Measurements from ENCODE around the gene C10orf71. TPM values are rescaled to one million over a fixed set of nuclear protein-coding genes. Genes with fewer than 3 reads are reported as not detected.

C10orf71 gene
- total RNA-seq, 1 donor from 2014 or later = 1.8 TPM

DNA sequence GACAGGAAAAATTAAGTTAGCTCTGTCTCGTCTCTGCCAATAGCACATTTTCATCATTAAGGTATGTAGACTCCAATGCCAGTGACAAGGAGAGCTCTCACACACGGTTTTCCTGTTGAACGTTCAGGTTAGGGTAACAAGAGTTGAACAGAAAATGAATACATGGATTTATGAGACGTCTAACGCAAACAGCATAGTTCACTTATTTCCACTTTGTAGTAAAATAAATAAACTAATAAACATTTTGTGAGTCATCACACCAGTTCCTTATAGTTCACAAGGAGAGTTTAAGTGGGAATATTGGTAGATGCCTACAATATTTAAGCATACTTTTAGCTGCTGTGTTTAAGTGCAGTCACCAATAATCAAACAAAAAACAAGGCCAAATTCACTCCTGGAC, 75.8 kb downstream of the C10orf71 start:
- DNase-seq (ENCODE audit: low read depth) = no peak

DNA sequence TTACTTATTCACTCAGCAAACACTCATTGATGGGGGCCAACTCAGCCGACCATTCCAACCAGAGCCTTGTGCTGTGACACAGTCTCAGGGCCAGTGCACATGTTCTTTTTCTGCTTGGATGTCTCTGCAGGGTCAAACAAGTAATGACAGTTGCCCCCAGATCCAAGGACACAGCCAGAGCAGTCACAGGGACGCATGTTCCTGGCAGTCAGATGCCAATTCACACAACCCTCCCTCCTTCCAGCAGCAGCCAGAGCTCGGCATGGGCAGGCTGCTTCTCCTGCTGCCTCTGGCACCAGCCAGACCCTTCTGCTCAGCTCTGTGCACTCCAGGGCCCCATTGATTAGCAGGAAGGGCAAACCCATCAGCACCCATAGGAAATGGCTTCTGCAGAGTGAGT, 76.6 kb downstream of the C10orf71 start:
- DNase-seq (ENCODE audit: low read depth) = no peak

Other genes with a start within 250 kb of the C10orf71 start
- 21.5 and 25.2 TPM in 2 replicates for gene VSTM4, start 183.6 kb upstream of the C10orf71 start, total RNA-seq
- not detected in 2 replicates for gene FAM170B, start 165.1 kb upstream of the C10orf71 start, total RNA-seq
- gene TMEM273, start 110.8 kb upstream of the C10orf71 start, total RNA-seq = 0.32 TPM in 1 of 2 replicates, not detected in the other
- gene DRGX, start 96.9 kb downstream of the C10orf71 start, total RNA-seq = not detected in 2 replicates
- 11.2 and 11.8 TPM in 2 replicates for gene ERCC6, start 240.0 kb downstream of the C10orf71 start, total RNA-seq

All from myocyte (in vitro differentiated cells).